ENCODE data around the gene SUSD4. TPM values are rescaled to one million over a fixed set of nuclear protein-coding genes. Genes with fewer than 3 reads are reported as not detected.

SUSD4 gene
- polyA plus RNA-seq, 4 donors, result 12.7 to 22.9 (median 20.2) TPM

DNA sequence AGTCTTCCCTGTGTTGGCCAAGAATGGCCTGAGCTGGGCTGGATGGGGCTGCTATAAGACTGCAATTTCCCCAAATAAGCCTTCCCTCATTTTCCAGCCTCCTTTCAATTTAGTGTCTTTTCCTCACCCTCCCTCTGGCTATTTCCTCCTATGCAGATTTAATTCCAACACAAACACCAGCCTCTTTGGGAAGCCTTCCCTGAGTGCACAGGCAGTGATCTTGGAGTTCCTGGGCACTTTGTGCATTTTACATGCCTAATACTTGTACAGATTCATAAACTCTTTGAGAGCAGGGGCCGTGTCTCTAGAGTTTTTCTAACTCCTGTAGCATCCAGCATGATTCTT is 129.8 kb downstream of the SUSD4 start:
- no peak for DNase-seq (ENCODE audit: low read depth in 4 of 4, low spot score in 2 of 4)

DNA sequence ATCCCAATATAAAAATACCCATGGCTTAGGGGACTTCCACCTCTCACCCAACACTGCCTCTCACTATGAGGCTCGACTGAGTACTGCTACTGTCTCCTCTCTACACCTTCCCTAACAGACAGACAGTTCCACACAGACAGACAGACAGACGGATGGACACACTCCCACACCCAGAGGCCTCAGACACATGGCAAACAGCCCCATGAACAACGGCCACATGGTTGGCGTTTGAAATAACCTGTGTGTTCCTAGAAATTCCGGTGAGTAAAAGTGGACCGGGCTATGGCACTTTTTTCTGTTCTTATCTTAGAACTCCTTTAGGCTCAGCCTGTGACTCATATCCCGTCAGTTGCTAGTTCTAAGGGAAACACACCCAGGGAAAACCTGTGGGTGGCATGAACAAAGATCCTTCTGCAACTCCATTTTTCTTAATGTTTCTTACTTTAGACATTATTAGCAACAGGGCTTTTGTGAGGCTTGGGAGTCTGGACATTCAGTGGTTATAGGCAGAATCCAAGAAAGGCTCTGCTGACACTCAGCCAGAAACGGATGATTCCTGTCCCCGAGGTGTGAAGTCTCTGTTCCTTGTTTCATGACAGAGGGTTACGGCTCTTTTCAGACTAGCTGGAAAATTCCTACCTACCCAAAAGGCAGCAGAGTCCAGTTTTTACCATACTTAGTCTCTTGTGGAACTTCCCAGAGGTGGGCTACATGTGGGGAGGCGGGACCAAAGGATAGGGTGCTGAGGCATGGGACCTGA is 130.4 kb downstream of the SUSD4 start:
- no peak for DNase-seq (ENCODE audit: low read depth in 4 of 4, low spot score in 2 of 4)

DNA sequence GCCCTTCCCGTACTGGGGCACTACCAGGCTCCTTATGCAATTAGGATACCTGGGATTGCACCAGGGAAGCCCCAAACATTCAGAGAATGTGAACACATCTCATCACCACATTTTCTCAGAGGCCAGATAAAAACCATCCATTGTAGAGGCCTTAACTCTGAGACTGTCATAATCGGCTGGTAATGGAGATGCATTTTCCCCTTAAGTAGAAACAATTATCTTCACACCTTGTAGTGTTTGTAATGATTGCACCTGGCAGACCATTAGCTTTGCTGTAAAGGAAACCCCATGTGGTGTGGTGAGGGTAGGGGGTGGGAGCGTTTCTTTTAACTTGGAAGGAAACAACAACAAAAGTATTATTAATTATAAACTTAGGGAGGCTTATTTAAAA is 131.0 kb downstream of the SUSD4 start:
- no peak for DNase-seq (ENCODE audit: low read depth in 4 of 4, low spot score in 2 of 4)

DNA sequence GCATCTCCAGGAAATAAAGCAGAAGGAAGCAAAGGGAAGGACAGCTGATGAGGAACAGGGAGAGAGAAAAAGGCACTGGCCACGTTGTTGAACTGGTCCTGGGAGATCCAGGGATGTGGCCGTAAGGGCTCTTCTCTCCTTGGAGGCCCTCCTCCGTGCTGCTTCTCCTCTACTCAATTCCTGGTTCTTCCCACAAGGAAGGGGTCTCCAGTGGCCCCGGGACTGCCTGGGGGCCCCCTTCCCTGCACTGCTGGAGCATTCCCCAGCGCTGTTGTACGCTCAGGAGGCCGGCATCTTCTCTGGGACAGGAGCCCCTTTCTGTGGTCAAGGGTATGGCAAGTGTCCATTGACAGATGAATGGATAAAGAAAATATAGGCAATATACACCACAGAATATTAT is 132.4 kb downstream of the SUSD4 start:
- no peak for DNase-seq (ENCODE audit: low read depth in 4 of 4, low spot score in 2 of 4)

DNA sequence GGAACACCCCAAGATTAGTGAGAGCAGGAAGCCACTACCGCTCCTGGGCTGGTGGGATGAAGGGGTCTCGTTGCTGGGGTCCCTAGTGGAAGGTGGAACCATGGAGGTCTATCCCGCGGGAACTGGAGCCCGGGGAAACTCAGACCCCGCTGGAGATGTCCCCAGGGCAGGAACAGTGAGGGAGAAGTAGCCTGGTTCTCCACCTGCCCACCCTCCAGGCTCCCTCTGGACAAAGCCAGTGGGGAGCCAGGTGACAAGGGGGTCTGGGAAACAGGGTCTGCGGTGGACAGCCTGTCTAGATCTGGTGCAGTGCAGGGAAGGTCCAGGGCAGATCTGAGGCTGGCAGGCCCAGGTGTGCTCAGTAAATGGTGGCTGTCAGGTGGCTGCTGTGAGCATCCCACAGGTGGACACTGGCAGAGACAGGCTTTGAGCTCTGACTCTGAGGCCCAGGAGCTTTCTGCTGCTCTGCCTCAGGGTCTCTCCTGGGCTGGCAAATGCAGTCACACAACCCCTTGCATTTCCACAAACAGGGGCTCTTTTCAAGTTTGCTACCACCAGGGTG is 132.9 kb downstream of the SUSD4 start:
- DNase-seq (ENCODE audit: low read depth in 4 of 4, low spot score in 2 of 4), result no peak

DNA sequence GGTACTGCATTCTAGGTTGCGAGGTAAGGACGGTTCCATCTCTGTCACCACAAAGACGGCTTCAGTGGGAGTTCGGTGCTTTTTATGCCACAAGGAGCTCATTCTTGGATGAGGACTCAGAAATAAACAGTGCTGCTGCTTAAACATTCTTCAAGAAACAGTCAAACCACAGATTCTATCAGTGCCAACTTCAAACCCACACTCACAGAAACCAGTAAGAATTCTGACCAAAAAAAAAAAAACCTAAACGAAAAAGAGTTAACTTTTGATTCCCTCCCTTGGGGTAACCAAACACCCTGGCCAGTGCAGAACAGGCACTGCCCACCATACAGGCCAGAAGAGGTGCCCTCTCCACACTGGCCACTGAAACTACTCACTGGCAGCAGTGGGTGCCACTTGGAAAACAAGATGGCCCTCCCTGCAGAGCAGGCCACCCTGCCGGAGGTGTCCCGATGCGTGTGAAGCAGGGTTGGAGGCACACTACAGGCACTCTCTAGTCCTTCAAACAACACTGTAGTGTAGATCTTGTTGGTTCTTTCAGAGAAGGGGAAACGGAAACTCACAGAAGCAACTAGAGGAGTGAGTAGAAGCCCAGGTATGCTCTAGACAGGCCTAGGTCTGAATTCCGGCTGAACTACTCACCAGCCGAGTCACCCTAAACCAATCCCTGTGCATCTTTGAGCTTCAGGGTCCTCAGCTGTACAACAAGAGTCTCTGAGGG is 133.7 kb downstream of the SUSD4 start:
- no peak for DNase-seq (ENCODE audit: low read depth in 4 of 4, low spot score in 2 of 4)

DNA sequence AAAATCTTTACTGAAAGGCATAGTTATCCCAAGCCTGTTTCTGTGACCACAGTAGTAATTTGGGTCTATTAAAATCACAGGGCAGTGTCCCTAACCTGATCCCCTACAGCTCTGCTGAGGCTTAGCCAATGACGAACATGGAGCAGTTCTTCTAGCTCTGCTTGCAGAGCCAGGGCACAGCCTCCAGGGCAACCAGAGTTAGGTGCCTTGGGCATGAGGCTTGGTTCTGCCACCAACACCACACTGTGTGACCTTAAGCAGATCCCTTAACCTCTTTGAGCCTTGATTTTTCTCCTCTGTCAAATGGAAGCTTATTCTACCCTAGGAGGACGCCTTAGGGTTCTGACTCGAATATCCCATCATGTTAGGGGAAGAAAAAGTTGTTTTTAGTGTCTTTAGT is 134.2 kb downstream of the SUSD4 start:
- DNase-seq (ENCODE audit: low read depth in 4 of 4, low spot score in 2 of 4), result no peak

DNA sequence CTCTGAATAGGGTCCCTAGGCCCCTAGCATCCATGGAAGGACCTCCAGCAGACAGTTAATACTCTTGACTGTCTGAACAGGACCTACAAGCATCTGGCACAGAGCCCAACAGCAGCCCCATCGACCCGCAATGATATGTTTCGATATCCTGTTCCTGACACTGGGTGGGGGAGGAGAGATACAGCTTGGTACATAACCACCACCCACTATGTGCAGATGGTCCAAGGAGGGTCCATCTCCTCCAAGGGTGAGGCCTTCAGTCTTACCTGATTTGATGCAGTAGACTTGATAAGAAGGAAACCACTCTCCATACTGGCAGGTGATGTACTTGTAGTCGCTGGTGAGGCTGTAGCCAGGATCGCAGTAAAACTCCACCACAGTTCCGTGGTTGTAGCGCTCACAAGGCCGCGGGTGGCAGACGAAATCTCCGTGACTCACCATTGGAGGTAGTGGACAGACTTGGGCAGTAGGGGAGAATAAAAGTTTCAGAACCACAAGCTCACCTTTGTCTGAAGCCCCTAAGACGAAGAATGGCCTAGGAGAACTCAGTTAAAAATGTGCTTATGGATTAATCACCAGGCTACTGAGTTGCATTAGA is 134.9 kb downstream of the SUSD4 start:
- no peak for DNase-seq (ENCODE audit: low read depth in 4 of 4, low spot score in 2 of 4)

DNA sequence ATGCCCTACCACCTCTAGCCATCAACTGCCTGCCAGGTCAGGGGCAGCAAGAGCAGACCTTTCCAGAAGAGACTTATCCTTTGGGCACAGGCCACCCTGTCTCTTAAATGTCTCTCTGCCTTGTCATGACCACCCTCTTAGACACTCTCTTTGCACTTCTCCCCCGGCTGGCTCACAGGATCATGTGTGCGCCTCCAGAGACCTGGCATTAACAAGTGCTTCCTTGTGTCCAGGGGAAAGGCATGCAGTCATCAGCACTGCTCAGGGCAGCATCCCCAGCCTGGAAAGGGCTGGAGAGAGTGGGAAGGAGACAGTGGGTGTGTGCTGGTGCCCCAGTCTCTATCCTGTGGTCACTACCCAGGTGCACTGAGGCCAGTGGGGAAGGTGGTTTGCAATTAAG is 135.8 kb downstream of the SUSD4 start:
- DNase-seq (ENCODE audit: low read depth in 4 of 4, low spot score in 2 of 4), result no peak

DNA sequence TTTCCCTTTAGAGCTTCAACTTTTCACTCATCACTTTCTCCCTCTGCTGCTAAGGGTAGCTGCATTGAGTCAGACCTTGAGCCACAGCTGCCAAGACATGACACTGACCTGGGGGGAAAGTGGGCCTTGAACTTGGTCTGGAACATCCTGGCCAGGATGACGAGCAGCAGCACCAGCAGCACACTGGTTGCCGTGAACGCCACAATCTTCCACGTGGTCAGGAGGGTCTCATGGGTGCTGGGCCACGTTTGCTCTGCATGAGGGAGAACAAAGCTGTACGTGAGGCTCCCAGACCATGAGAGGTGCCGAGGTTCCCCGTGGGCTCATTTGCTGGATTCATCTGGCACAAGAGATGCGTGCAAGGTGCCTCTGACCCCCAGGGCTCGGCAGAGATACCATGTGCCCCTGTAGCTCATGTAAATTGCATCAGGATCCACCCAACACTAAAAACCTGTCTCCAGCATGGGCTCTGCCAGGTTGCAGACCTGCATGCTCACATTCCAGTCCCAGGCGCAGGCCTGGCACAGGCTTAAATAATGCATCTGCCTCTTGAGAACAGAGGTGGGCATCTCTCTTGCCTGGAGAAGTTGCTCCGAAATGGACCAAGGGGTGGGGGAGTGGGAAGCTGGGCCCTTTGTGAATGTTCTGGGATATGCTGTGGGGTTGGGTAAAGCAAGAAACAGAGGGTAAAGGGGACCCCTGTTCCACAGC is 136.3 kb downstream of the SUSD4 start:
- DNase-seq (ENCODE audit: low read depth in 4 of 4, low spot score in 2 of 4), result no peak

DNA sequence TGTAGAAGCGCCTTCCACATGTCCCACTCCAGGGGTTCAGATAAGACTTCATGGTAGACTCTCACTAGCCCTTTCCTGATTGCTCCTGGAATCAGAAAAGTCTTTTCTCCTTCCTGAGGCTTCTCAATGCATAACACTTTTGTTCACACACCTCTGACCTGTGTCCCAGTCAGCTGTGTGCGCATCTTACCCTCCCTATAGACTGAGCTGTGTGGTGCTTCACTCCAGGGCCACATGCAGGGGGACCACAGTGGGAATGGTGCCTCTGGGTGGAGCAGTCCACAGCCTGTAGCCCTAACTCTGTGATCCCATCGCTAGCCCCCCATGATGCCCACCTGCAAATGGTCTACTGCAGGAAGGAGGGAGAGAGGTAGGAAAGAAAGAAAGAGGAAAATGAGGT is 136.9 kb downstream of the SUSD4 start:
- DNase-seq (ENCODE audit: low read depth in 4 of 4, low spot score in 2 of 4), result no peak

DNA sequence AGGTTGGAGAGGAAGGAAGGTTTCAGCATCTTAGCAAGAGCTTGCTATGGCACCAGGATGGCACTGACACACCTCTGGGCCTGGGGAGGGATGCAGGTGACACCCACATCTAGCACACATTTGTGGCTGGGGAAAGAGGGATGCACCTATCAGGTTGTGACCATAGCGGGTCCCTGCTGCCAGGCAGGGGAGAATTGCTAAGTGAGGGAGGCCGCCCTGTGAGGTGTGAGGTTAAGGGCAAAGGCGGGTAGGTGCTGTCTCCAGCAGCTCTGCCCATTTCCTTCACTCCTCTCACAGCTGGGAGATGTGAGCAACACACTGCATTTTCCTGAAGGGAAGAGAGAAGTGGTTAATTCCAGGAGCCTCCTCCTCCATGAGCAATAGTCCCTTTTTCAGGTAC is 137.7 kb downstream of the SUSD4 start:
- no peak for DNase-seq (ENCODE audit: low read depth in 4 of 4, low spot score in 2 of 4)

DNA sequence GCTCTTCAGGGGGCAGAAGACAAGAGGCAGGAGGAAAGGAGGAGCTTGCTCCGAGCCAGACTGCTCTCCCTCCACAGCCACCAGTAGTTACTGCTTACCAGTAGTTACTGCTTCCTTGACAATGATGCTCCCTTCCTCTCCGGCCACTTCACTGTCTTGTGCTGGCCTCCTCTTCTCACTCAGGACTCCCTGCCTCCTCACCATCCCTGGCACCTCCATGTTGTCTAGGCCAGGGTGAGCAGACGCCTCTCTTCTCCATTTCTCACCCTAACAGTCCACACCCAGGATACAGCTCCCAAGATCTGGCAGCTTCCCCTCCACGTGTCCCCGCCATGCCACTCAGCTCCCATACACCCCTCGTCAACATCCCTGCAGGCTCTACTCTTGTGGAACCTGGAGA is 138.5 kb downstream of the SUSD4 start:
- DNase-seq (ENCODE audit: low read depth in 4 of 4, low spot score in 2 of 4), result no peak

DNA sequence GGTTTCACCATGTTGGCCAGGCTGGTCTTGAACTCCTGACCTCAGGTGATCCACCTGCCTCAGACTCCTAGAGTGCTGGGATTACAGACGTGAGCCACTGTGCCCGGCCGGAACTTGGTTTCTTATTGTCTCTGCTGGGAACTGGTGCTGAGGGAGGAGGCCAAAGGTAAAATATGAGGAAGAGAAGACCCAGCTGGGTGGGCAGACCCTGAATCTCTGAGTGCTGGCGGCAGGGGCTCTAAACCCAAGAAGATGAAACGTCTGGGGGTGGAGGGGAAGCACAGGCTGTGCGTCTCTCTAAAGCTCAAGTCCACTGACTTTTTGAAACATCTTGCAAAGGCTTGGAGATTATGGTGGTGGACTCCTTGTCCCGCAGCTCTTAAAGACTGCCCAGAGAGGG is 138.9 kb downstream of the SUSD4 start:
- no peak for DNase-seq (ENCODE audit: low read depth in 4 of 4, low spot score in 2 of 4)

DNA sequence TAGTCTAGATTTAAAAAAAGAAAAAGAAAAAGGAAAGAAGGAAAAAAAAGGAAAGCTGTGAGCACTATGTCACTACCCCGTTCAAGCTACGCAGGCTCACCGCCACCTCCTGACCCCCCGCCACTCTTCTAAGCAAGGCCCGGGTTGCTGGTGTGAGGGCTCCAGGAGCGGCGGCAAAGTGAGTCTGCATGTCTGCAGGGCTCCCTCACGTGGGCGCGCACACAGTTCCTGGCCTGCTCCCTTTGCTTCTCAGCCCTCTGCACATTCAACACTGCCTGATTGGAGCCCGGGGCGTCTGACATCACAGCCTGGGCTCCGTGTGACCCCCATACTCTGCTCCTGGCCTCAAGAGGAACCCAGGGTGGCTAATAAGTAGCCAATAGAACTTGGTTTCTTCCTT is 139.5 kb downstream of the SUSD4 start:
- DNase-seq (ENCODE audit: low read depth in 4 of 4, low spot score in 2 of 4), result no peak

DNA sequence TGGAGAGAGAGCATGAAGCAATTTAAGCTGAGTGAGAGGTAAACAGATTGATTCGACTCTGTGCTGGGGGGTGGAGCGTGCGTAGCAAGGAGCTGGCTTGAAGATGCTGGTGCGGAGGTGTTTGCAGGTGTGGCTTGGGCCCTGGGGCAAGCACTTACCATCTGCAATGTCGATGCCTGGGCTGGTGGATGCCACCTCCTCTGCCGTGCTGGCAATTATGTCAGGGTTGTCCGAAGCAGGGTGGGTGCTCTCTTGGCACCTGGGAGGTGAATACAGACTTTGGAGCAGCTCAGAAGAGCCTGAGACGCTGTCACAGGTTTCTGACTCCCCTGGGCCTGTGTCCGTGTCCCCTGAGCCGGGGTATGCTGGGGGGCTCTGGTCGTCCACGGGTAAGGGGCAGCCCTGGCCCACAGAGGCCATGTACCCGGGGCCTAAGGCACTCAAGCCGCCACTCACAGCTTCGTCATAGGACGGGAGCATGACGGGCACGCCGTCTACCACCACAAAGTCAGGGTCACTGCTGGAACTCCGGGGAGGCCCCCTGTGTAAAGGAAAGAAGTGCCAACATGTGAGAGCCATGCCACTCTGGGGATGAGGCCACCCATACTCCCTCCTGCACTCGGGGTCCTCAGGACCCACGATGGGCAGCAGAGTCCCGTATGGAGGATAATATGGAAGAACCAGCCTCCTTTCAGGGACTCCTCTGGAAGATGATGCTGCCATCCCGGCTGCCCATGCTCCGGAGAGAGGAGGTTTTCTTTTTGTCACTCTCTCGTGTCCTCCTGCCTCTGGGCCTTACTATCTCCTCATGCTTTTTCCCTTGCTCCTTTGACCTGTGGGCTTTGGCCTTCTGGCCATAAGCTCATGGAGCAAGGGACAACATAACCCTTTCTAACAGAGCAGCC is 140.6 kb downstream of the SUSD4 start:
- DNase-seq (ENCODE audit: low read depth in 4 of 4, low spot score in 2 of 4), result no peak

DNA sequence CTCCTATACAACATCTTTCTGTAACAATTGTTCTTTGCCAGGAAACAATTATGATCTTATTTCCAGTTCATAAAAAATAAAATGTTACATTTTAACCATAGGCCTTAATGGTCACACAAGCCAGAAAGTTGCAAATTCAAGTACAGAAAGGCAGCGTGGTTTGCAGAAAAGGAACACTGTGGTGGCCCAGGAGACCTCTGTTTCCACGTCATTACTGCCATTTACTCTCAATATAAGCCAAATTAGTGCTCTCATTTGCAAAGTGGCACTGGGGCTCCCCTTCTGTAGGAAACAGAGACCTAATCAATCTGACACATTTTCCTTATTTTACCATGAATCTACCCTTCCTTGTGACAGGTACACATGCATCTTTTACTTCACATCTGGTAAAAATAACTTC is 141.6 kb downstream of the SUSD4 start:
- DNase-seq (ENCODE audit: low read depth in 4 of 4, low spot score in 2 of 4), result no peak

DNA sequence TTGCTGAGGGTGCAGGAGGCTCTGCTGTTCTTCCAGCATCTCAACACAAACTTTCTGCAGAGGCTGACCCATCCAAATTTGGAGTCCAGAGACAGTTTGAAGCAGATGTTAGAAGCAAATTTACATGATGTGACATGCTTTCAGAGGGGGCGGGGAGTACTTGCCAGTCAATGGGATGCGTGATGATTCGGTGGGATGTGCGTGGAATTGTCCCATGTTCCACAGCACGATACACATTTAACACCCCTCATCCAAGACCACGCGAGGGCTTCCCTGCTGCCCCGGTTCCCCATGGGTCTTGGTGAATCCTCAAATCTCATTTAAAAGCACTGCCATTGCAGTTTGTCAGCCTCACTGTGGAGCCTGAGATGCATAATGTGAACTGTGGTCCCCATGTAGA is 142.3 kb downstream of the SUSD4 start:
- no peak for DNase-seq (ENCODE audit: low read depth in 4 of 4, low spot score in 2 of 4)

DNA sequence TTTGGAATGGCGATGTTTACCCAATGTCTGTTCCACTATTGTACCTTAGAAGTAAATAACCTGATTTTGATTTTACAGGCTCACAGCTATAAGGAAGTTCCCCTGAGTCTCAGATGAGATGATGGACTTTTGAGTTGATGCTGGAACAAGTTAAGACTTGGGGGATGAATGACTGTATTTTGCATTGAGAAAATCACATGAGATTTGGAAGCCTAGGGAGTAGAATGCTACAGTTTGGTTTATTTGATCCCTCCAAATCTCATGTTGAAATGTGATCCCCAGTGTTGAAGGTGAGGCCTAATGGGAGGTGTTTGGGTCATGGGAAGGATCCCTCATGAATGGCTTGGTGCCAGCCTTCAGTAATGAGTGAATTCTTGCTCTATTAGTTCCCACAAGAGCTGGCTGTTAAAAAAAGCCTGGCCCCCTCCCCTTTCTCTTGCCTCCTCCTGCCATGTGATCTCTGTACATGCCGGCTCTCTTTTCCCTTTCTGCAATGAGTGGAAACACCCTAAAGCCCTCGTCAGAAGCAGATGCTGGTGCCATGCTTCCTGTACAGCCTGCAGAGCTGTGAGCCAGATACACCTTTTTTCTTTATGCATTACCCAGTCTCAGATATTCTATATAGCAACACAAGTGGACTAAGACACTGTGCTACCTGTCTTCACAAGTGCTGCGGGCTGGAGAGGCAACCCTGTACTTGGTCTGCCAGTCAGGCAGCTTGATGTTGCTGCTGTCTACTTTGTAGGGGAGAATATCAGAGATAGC is 143.9 kb downstream of the SUSD4 start:
- no peak for DNase-seq (ENCODE audit: low read depth in 4 of 4, low spot score in 2 of 4)

DNA sequence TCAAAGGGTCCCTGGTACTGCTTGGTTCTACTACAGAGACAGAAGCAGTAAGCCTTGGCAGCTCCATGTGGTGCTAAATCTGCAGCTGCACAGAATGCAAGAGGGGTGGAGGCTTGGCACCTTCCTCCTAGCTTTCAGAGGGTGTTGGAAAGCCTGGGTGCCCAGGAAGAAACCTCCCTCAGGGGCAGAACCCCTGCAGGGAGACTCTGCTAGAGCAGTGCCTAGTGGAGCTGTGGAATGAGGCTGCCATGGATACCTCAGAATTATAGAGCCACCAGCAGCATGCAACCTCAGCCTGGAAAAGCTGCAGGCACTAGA is 144.7 kb downstream of the SUSD4 start:
- no peak for DNase-seq (ENCODE audit: low read depth in 4 of 4, low spot score in 2 of 4)

All from left renal cortex interstitium (tissue), 4 donors.